T47D (cell line): ENCODE results near the gene TCERG1.

Source experiments
- DNase-seq, 2 experiments: peaks; one replicate each; pipeline versions ENCODE4 v3.0.0 to v3.0.0-alpha.2; 2011 to 2012; ENCODE audit warnings: low read depth in 1 of 2, low spot score in 1 of 2
- JUND ChIP-seq: IDR thresholded peaks from 2 replicates; pipeline ENCODE4 v1.6.1; 2012; ENCODE audit warnings: low read depth
- in situ Hi-C: cut with HindIII; loops from 2 replicates; pipeline ENCODE4 v1.10.0; 2016; ENCODE audit warnings: low sequenced_read_pairs, low pct_unique_long_range_greater_than_20kb

Gene TCERG1

DNA sequence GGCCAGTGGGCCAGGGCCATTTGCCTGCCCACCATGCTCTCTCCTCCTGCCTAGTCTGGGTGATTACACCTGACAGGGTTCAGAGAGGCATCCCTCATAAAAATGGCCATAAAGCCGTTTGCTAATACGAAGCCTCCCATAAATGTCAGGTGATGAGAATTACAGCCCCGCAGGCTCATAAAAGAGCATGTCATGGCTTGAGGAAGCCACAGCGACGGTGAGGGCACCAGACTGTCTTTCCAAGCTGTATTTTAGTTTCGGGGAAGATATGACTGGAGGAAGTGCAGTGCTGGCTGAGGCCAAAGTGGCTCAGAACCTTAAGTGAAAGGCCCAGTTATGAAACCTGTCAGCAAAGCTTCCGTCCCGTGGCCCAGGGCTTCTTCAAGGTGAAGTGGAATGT lies 18.5 kb upstream of the TCERG1 start:
- peak in 1 of 2 experiments; percentile 30 for DNase-seq
- in situ Hi-C loops = no loop called here
- no peak for TF ChIP-seq JUND

DNA sequence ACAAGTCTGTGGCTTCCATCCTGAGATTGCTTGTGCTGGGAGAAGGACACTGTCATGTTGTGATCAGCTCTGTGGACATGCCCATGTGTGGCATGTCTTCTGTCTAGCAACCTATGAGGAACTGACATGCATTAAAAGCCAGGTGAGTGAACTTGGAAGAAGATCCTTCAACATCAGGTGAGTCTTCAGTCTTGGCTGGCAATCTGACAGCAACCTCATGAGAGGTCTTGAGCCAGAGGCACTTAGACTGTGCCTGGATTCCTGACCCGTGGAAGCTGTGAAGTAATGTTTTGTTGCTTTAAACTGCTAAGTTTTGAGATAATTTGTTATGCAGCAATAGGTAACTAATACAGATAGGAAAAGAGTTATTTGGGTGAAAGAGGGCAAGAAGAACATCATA lies 6.8 kb upstream of the TCERG1 start:
- in situ Hi-C loops = no loop called here
- no peak for TF ChIP-seq JUND
- peak in 1 of 2 experiments; percentile 65 for DNase-seq

DNA sequence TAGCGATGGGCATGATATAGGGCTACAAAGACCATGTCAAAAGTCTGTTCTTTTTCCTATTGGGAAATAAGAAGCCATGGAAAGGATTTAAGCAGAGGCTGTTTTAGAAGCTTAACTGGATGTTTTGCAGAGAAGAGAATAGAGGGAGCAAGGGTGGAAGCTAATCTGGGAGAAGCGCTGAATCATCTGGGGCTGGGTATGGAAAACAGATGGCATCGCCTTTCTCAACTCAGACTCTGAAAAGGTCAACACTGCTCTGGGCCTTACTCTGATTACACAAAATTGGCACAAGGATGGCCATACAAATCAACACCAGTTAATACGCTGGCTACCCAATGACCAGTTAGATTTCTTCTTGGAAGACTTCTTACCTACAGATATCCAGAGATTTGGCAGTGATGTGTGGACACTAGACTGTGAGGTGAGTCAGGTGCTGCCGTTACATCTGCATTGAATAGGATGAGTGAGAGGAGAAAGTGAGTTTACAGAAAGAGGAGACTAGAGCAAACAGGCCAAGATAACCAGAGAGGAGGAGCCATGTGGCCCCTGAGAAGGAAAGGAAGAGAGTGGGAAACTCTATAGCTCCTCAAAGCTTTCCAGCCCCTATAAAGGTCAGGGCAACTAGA lies 6.2 kb upstream of the TCERG1 start:
- in situ Hi-C loops = no loop called here
- no peak for DNase-seq
- no peak for TF ChIP-seq JUND

DNA sequence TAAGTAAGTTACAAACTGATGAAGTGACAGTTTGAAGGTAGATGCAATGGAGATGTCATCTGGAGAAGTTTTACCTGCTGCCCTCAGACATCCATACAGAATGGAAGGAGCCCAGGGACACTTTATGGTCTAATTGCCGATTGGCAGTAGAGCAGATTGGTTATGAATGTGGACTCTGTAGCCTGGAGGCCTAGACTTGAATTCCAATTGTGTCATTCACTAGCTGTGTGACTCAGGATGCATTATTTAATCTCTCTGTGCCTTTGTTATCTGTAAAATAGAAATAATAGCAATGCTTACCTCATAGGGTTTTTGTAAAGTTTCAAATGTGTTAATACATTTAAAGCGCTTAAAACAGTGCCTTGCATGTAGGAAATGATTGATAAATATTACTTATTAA lies 5.2 kb upstream of the TCERG1 start:
- DNase-seq = no peak
- no peak for TF ChIP-seq JUND
- in situ Hi-C loops = no loop called here

DNA sequence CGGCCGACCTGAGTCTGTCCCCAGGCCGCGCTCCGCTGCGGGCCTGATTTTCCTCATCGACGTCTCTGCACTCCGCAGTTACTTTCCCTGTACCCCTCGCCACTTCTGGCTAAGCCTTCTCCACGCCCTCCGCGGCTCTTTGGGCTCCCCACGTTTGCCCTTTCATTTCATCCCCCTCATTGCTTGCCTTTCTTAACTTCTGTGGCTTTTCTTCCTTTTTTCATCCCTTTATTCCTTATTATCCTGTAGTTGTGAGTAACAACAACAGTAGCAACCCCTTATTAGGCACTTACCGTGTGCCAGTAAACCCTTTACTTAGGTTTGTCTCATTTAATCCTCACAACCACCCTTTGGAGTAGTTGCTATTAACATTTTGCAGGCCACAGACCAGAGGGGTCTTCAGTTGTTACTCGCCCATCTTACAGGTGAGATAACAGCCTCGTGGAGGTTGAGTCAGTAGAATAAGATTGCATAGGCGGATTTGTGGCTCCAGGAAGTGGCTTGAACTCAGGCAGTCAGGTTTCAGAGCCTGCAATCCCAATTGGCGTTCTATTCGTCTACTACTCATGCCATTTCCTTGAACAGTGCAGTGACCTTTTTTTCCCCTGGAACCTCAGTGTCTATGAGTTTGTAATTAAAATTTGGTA lies 724 bp downstream of the TCERG1 start:
- in situ Hi-C loops = no loop called here
- no peak for TF ChIP-seq JUND
- peak in 1 of 2 experiments; percentile 30 for DNase-seq

DNA sequence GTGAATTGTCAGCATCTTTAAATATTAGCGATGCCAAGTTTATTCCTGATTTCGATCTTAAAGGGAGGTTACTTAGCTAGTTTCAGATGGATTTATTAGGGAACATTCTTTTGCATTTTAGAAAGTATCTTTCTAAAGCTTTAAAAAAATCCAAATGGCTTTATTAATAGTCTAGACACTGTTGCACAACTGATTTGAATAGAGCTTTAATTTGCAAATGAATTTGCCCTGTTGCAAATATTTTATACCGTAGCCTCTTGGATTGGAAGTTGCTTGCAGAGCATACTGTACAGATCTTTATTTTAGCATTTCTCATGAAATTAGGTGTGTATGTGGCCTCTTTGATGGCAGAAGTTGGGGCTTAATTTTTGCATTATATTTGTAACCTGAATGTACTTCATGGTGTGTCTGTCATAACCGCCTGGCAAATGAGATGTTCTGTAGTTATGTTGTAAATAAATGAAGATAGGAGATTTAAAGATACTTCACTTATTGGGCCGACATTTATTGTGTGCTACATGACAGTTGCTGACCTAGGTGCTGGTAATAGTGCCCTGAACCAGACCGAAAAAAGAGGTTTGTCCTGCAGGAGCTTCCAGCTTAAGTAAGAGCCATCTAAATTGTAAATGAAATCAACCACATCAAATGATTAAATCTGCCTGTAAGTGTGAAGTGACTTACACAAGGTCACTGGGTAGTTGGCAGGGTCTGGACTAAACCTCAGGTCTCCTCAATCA lies 1.8 kb downstream of the TCERG1 start:
- TF ChIP-seq JUND = no peak
- in situ Hi-C loops = no loop called here
- DNase-seq = no peak

DNA sequence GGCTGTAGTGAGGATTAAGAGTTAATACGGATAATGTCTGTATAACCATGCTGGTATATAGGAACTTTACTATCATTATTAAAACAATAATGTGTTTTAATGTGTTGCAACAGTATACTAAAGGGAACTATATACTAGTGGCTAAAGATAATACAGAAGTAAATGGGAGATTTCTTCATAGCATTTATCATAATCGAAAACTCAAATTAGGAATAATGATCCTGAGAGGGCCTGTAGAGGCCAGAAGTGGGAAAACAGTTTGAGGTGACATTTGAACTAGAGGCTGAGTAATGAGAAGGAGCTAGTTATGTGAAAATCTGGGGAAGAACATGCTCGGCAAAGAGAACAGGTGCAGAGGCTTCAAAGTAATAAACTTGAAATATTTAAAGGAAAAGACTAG lies 2.9 kb downstream of the TCERG1 start:
- DNase-seq = no peak

DNA sequence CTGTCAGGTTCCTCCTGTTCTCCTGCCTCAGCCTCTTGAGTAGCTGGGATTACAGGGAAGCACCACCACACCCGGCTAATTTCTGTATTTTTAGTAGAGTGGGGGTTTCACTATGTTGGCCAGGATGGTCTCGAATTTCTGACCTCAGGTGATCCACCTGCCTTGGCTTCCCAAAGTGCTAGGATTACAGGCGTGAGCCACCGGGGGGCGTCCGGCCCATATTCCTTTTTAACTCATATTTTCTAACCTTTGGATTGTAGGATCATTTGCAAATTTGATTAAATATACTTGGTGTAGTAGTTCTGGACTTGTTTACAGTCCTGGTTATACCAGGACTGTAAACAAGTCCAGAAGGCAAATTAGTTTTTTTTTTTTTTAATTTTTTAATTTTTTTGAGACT lies 4.3 kb downstream of the TCERG1 start:
- no peak for DNase-seq
- in situ Hi-C loops = no loop called here
- no peak for TF ChIP-seq JUND

More for the DNA sequence above, 2.9 kb downstream of the TCERG1 start:
- in situ Hi-C loops = no loop called here
- no peak for TF ChIP-seq JUND

DNA sequence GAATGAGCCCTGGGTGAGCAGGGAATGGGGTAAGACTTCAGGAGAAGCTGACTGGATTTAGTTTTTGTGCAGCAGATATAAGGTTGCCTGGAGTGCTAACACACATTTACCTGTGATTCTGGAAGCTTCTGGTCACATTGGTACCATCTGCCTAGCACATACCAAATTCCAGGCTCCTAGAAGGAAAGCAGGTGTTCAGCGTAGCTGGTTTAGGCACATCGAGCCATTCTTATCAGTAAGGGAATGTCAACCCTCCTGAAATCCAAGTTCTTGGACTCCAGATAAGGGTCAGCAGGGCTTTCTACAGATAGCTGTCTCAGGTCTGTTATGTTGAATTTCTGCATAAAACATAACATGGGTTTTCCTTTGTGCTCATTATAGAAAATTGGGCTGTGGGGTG lies 10.3 kb downstream of the TCERG1 start:
- DNase-seq = no peak
- in situ Hi-C loops = no loop called here
- TF ChIP-seq JUND = no peak

DNA sequence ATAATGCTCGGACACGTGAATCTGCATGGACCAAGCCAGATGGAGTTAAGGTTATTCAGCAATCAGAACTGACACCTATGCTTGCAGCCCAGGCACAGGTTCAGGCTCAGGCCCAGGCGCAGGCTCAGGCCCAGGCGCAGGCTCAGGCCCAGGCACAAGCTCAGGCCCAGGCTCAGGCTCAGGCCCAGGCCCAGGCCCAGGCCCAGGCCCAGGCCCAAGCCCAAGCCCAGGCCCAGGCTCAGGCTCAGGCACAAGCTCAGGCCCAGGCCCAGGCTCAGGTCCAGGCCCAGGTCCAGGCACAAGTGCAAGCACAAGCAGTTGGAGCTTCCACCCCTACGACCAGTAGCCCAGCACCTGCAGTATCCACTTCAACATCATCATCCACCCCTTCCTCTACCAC lies 11.8 kb downstream of the TCERG1 start:
- DNase-seq = no peak
- in situ Hi-C loops = no loop called here
- no peak for TF ChIP-seq JUND

DNA sequence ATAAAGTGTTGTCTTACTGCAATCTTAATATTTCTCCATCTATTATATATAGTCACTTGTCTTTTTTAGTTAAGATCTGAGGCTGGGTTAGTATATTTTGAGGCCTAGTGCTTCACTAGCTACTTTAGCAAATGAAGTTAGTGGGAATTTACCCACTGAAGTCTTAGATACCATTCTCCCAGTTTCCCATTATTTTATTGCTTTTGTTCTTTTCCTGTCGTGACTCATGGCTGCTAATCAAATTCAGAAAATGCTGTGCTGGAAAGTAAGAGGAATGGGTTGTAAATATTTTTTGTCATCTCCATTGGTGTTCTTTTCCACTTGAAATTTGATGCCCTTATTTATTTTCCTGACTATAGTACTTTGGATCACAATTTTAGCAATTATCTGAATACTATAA lies 14.2 kb downstream of the TCERG1 start:
- DNase-seq = no peak
- no peak for TF ChIP-seq JUND
- in situ Hi-C loops = no loop called here

DNA sequence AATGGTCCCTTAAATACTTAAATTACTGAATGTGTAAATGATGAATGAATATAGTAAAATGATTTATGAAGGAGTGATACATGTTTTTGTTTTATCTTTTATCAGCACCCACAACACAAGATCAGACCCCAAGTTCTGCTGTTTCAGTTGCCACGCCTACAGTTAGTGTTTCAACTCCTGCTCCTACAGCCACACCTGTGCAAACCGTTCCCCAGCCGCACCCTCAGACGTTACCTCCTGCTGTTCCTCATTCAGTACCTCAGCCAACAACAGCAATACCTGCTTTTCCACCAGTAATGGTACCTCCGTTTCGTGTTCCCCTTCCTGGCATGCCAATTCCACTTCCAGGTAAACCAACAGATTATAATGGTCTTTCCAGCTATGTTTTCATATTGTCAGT lies 16.3 kb downstream of the TCERG1 start:
- in situ Hi-C loops = no loop called here
- DNase-seq = no peak
- TF ChIP-seq JUND = no peak

DNA sequence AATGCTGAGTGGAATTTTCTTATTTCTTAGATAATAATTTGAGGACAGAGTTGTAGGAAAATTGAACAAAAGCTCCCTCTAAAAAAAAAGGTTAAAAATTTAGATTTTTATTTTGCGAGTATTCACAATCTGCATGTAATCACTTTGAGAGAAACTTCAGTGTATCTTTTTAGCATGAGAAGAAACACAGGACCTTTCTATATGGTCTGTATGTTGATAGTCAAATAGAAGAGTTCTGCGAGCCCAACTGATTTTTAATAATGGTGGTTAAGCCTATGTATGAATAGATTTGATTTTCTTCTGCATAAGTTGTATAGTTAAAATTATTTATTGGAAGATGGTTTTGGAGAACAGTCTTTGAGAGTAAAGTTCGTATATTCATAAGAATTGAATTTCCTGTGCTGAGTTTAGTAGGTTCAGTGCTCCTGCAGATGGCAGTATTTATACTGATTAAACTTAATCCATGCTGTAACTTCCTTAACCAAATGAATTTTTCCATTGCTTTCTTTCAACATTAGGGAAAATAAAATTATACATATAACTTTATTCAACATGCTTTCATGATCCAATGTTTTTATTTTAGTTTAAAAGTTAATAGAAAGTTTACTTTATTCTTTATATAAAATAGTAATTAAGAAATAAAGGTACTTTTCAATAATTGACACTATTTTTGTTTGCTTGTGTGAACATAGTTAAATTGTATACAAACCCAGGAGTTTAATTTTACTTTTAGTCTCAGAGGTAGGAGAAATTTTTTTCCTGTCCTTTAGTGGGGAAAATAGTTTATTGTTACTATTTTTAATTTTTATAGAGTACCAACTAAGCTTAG lies 19.6 kb downstream of the TCERG1 start:
- TF ChIP-seq JUND = no peak
- in situ Hi-C loops = no loop called here
- DNase-seq = peak in 1 of 2 experiments; percentile 24
